ENCODE results near the gene BEX3. TPM values are rescaled to one million over a fixed set of nuclear protein-coding genes. Genes with fewer than 3 reads are reported as not detected.
"Not testable (repeated sequence)": the region's sequence is repeated elsewhere in the genome, so short reads cannot be mapped to it uniquely, and the experiment has no call there.

The BEX3 gene
- total RNA-seq, 2 experiments from 2014 or later = not detected

- Histone ChIP-seq H3K9me2 (ENCODE audit: insufficient read depth, low read length) (no peaks in the 10 kb centered on the region), H3K27ac (ENCODE audit: low read depth, low read length, poor library complexity, severe bottlenecking) (no peak overlapping the region), H3K4me1 (ENCODE audit: insufficient read depth, low read length, poor library complexity, severe bottlenecking) (no peaks in the 10 kb centered on the region), H4K20me1 (ENCODE audit: insufficient read depth, low read length) (no peaks in the 10 kb centered on the region), H2AFZ (ENCODE audit: low read length) (peak overlapping the region; percentile 76), H3K9me3 (ENCODE audit: low read length) (no peaks in the 10 kb centered on the region), H3K36me3 (ENCODE audit: insufficient read depth, low read length) (no peaks in the 10 kb centered on the region), H3K4me2 (ENCODE audit: low read length) (peak overlapping the region; percentile 54), H3K4me3 (ENCODE audit: low read depth, low read length, poor library complexity, severe bottlenecking) (peak overlapping the region; percentile 67), H3K79me2 (ENCODE audit: insufficient read depth, low read depth, low read length) (no peaks in the 10 kb centered on the region)
- ChIA-PET CTCF (ENCODE audit: unreplicated experiment) (no interaction called here), POLR2A (no interaction called here)
- no peak for TF ChIP-seq CTCF (conservative IDR thresholded peaks at IDR 0.05; ENCODE audit: low read length)
- TF ChIP-seq EZH2phosphoT487 (IDR thresholded peaks at IDR 0.05; ENCODE audit: borderline replicate concordance, low read depth, low read length) = no peak
- no TSS peak for BruUV-seq (replicated peaks)
- intact Hi-C loops (cut with micrococcal nuclease; ENCODE audit: unreplicated experiment) = no loop called here
- DNase-seq (ENCODE audit: low spot score) = no peak
These were observed 19.5 kb upstream of the BEX3 start for GRCh38 chrX:103356858-103357257.

GRCh38 chrX:103357871-103358270, 18.5 kb upstream of the BEX3 start:
- no peak for TF ChIP-seq CTCF (conservative IDR thresholded peaks at IDR 0.05; ENCODE audit: low read length)
- TF ChIP-seq EZH2phosphoT487 (IDR thresholded peaks at IDR 0.05; ENCODE audit: borderline replicate concordance, low read depth, low read length) = no peak

GRCh38 chrX:103359605-103360004, 16.7 kb upstream of the BEX3 start:
- intact Hi-C loops (cut with micrococcal nuclease; ENCODE audit: unreplicated experiment); H2AFZ ChIP-seq (ENCODE audit: low read length); H3K27ac ChIP-seq (ENCODE audit: low read depth, low read length, poor library complexity, severe bottlenecking); H4K20me1 ChIP-seq (ENCODE audit: insufficient read depth, low read length); H3K9me2 ChIP-seq (ENCODE audit: insufficient read depth, low read length); H3K36me3 ChIP-seq (ENCODE audit: insufficient read depth, low read length); H3K4me2 ChIP-seq (ENCODE audit: low read length); H3K4me3 ChIP-seq (ENCODE audit: low read depth, low read length, poor library complexity, severe bottlenecking); H3K79me2 ChIP-seq (ENCODE audit: insufficient read depth, low read depth, low read length); H3K9me3 ChIP-seq (ENCODE audit: low read length); DNase-seq (ENCODE audit: low spot score); CTCF ChIA-PET (ENCODE audit: unreplicated experiment); H3K4me1 ChIP-seq (ENCODE audit: insufficient read depth, low read length, poor library complexity, severe bottlenecking); BruUV-seq (replicated peaks): not testable (repeated sequence)
- POLR2A ChIA-PET = interaction anchor here (0.6 kb wide), 1 partner anchor 12 kb away, joined by 3 read pairs; no protein-coding TSS in a partner anchor

More at GRCh38 chrX:103357871-103358270, 18.5 kb upstream of the BEX3 start:
- CTCF ChIA-PET (ENCODE audit: unreplicated experiment) = no interaction called here
- no peaks in the 10 kb centered on the region for H3K79me2 ChIP-seq (ENCODE audit: insufficient read depth, low read depth, low read length)
- BruUV-seq (replicated peaks) = no TSS peak
- H2AFZ ChIP-seq (ENCODE audit: low read length) = no peak overlapping the region
- H3K36me3 ChIP-seq (ENCODE audit: insufficient read depth, low read length) = no peaks in the 10 kb centered on the region
- H3K4me1 ChIP-seq (ENCODE audit: insufficient read depth, low read length, poor library complexity, severe bottlenecking) = no peaks in the 10 kb centered on the region
- no peak overlapping the region for H3K4me2 ChIP-seq (ENCODE audit: low read length)
- H4K20me1 ChIP-seq (ENCODE audit: insufficient read depth, low read length) = no peaks in the 10 kb centered on the region
- no peaks in the 10 kb centered on the region for H3K9me2 ChIP-seq (ENCODE audit: insufficient read depth, low read length)
- no peak for DNase-seq (ENCODE audit: low spot score)
- intact Hi-C loops (cut with micrococcal nuclease; ENCODE audit: unreplicated experiment) = no loop called here
- no peak overlapping the region for H3K27ac ChIP-seq (ENCODE audit: low read depth, low read length, poor library complexity, severe bottlenecking)
- POLR2A ChIA-PET = interaction anchor here (0.7 kb wide), 1 partner anchor 48 kb away, joined by 4 read pairs; no protein-coding TSS in a partner anchor
- H3K4me3 ChIP-seq (ENCODE audit: low read depth, low read length, poor library complexity, severe bottlenecking) = no peak overlapping the region
- H3K9me3 ChIP-seq (ENCODE audit: low read length) = no peaks in the 10 kb centered on the region
